ENCODE measurements around the gene AIF1L.

DNA sequence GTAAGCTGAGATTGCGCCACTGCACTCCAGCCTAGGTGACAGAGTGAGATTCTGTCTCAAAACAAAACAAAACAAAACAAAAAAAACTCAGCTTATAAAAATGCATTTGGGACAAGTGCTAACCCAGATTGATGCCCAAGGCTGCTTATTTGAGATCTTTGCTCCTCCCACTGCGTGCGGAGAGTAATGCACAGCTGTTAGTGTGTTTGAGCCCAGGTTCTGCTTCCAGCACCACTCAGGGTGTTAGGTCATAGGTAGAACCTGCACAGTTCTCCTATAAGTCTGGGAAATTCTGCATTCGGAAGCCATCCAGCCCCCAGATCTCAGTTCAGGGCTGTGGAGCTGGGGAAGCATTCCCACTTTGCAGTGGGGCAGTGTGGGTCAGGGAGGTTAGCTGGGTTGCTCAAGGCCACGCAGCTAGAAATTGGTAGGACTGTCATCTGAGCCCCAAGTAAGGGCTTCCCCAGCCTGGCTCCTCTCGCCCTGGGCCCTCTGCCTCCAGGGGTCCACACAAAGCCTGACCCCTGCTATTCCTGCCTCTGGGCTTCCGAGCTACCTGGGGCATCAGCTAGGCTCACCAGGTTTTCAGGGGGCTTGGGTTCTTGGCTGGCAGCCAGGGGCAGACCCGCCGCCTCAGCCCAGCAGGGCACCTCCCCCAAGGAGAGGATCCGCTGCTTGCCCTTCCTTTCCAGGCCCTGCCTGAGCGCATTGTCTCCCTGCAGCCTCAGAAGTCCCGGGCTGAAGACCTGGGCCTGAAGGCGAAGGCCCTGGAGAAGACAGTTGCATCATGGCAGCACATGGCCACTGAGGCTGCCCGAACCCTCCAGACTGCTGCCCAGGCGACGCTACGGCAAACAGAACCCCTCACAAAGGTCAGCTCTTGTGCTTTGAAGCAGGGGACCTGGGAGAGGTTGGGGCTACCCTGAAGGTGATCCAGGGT is 17.6 kb upstream of the AIF1L start:
- TF ChIP-seq POLR2A (IDR thresholded peaks at IDR 0.05) (no peak), CTCF (IDR thresholded peaks at IDR 0.05) (no peak)
